Activated CD4-positive, alpha-beta T cell treated with anti-CD3 and anti-CD28 coated beads, Interleukin-2, Interleukin-6, amounts not matched to agents 100 ng/mL and 50 ng/mL, durations not matched to agents 16 hours and 8 hours (primary cell): Measurements from ENCODE around the gene SLC36A4.
"Not testable (repeated sequence)": the region's sequence is repeated elsewhere in the genome, so short reads cannot be mapped to it uniquely, and the experiment has no call there.

Experiments
- DNase-seq: peaks from one replicate; pipeline ENCODE4 v3.0.0-alpha.2; 2020

The SLC36A4 gene

DNA sequence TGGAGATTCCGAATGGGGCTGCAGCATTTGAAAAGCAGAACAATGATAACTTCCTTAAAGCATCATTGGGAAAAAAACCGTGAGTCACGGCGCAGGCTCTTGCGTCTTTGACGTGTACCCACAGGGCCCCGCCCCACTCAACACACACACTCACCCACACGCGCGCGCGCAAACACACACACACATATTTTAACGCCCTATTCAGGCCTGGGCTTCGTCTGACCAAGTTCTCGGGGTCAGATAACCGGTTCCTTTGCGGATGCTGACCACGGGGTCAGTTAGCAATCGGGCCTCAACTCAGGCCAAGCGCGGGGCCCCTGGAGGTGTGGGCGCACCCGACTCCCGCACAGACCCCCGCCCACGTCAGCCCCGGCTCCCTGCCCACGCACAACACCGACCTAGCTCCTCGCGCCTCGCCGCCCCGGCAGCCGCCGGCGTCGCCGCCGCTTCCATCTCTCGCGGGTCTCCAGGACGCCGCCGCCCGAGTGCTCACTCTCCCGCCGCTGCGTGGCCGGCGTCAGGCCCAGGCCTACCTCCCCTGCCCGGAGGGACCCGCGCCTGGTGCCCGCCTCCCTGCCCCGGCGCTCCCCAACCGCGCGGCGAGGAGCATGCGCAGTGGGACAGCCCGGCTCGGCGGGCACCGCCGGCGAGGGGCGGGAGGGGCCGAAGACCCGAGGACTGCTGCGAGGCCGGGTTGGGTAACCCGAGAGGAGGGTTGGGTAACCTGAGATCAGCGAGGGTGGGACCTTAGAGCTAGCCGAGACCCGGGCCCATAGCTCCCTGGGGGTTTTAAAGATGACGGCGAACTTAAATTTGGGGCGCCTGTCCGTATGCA, at the start of gene SLC36A4:
Gene SLC36A4 (minus strand): TSS at position 612 of the 835 bp plus-strand sequence. CDS start 159 bp downstream, at position 453.
- peak; percentile 87 for DNase-seq

DNA sequence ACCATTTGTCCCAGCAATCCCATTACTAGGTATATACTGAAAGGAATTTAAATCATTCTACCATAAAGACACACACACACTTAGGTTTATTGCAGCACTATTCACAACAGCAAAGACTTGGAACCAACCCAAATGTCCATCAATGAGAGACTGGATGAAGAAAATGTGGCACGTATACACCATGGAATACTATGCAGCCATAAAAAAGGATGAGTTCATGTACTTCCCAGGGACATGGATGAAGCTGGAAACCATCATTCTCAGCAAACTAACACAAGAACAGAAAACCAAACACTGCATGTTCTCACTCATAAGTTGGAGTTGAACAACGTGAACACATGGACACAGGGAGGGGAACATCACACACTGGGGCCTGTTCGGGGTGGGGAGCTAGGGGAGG, 49.0 kb upstream of the SLC36A4 start:
- not testable (repeated sequence) for DNase-seq

DNA sequence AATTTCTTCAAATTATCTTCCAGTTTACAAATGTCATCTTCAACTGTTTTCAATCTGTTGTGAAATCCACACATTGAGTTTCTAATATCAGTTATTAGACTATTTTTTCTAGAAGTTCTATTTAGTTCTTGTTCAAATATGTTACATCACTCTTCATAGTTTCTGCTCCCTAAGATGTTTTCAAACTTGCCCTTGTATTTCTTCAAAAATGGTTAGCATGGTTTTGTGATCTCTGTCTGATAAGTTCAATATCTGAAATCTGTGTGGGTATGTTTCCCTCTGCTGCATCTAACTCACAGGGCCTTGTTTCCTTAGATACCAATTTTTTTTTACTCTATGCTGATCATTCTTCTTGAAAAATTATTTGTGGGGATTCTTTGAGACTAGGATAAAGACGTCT, 46.2 kb upstream of the SLC36A4 start:
- no peak for DNase-seq

DNA sequence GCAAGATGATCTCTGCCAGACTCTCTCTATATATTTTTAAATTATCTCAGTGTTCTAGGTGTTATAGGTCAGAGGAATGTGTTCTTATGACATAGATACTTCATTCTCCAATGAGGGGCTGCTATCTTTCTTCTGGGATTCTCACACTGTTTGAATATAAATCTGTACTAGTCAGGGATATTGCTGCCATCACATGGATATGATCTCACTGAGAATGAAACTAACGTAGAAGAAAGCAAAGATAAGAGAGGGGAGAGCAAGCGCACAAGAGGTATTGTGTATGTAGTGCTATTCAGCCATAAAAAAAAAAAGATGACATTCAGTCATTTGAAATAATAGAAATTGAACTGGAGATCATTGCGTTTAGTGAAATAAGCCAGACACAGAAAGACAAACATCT, 42.2 kb upstream of the SLC36A4 start:
- no peak for DNase-seq

DNA sequence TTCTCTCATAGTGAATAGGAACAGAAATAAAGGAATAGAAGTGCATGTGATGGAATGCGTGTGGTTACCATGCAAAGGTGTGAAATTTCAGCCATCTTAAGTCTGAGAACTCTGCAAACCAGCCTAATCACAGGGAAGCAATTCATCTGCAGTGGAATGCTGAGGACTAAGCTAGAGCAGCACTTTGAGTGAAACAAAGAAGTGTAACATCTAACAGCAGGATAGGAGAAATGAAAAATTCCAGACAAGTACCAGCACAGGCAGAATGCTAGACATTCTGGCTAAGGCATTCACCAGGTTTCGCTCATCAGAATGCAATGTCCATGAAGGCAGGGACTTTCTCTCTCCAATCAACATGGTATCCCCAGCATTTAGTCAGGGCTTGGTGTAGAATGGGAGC, 41.2 kb upstream of the SLC36A4 start:
- no peak for DNase-seq

DNA sequence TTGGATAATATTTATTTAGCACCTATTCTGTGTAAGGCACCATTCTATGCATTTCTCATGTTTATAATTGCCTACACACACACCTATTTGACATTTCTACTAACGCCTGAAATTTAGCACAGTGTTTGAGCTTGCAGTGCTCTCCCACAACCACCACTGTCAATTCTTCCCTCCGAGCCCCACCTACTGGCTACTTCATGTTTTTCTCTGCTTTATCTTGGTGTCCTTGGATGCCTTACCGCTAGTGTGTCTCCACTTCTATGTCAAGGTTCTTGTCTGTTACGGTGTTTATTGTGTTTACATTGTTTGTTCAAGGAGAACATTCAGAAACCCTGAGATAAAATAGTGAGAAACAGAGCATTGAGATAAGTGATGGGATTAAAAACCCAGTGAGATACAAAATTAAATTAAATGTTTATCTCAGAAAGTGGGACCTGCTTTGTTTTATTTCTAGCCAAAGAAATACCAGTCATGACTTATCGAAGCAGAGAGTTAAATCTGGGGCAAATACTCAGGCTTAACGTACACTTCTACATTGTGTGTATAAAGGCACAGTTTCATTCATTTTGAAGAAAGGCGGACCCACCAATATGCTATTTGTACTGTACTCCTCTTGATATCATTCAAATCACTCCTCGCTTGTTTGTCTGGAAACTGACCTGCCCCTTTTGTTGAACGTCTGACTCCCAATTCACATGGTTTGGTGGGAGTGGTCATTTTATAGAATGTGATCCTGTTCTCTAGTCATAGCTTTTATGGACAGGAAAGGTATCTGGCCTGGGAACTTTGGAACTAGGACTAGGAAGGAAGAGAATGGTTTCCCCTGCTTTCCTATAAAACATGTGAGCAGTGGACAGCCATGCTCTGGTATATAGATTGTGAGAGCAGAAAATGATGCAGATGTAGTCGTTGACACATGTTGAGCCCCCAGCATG, 39.2 kb upstream of the SLC36A4 start:
- peak; percentile 34 for DNase-seq

DNA sequence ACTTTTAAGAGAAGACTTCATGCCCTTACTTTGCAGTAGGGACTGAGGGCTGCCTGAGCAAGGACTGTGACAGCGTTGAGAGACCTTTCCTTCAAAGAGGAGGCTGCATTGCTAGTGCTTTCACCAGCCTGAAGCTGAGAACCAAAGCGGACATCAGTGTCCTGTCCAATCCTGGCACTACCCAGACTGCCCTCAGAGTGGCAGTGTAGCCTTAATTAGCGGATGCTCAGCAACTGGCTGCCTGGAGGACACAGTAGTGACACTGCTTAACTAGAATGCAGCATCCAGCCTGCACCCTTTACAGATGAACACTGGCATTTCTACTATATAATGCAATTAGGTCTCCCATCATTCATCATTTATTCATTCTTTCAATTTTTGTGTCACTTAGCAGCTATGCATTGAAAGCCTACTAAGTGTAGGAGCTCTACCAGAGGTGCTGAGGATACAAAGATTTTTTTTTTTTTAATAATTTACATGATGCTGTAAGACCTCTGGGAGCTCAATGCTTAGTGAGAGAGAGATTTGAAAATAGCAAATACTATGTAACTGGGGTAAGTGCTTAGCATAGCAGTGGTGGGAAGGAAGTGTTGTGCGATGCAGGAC, 36.9 kb upstream of the SLC36A4 start:
- peak; percentile 75 for DNase-seq

DNA sequence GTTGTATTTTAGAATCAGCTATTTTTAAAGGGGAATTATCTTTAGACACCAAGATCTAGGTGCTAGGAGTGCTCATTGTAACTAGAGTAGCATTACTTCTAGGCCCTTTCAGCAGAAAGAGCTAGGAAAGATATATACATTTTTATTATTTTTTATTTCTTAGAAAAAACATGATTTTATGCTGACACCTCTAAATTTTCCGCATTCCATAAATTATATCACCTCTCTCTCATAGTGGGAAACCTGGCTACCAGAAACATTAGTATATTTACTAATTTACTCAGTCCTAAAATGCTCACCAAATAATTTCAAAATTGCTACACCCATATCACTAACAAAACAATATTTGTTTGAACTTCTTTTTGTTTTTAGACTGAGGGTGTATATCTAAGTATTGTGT, 32.1 kb upstream of the SLC36A4 start:
- DNase-seq = no peak

DNA sequence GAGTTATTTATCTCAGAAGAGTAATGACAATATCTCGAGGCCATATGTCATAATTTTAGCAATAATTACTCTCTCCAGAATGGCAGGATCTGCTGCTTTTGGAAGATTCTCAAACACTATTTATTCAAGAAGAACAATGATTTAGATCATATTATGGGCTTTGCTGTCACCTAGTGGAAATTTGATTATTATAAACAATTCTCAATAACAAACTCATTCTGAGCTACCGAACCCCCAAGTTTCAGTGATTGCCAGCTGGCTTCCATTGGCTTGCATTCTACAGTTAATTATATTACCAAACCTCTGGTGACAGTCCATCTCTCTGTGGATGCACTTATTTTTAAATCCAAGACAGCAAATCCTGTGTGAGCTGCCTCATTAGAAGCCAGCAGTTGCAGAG, 27.9 kb upstream of the SLC36A4 start:
- no peak for DNase-seq

DNA sequence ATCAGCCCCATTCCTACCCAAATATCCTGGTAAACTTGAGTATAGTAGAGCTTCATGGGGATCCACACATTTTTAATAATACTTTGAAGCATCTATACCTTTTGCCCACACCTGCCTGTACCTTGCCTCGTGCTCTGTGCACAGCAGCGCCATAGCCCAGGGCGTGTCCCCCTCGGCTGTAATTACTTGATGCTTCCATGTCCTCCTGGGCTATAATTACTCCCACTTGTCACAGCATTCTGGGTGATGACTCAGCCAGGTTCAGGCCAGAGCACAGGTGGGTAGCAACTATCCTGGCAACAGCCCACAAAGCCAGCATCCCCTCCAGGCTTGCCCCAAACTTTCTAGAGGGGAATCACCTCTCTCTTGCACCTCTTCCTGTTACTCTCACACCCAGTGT, 23.7 kb upstream of the SLC36A4 start:
- no peak for DNase-seq

DNA sequence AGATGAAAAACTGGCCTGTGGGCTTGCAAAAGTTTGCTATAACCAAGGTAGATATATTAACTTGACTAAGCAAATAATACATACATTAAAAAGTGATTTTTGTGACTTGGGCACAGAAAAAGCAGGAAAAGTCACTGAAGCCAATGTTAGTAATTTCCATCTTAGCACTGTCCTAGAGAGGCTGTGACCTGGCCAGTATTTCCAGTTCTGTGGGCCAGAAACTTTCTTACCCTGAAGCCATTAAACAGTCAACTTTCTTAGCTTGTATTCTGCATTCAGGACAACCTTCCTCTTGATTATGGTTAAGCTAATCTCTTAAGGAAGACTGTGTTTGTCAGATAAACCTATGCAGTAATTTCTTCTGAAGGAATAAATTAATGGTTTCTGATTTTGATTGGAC, 22.3 kb upstream of the SLC36A4 start:
- no peak for DNase-seq

DNA sequence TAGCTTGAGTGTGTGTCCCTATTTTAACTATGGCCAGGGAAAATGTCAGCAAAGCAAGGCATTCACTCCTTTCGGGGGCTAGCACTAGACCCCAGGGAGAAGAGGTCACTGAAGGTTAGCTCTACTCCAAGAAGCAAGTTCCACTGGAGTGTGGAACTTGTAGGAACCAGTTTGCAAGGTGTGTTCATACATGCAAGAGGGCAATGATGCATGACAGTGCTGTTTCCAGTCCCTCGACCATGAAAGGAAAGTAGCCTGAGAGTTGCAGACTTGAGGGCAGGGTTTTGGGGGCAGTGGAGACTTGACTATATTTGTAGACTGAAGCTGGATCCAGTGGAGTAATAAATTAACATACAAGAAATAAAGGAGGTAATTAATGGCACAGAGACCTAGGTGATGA, 21.6 kb upstream of the SLC36A4 start:
- DNase-seq = no peak

DNA sequence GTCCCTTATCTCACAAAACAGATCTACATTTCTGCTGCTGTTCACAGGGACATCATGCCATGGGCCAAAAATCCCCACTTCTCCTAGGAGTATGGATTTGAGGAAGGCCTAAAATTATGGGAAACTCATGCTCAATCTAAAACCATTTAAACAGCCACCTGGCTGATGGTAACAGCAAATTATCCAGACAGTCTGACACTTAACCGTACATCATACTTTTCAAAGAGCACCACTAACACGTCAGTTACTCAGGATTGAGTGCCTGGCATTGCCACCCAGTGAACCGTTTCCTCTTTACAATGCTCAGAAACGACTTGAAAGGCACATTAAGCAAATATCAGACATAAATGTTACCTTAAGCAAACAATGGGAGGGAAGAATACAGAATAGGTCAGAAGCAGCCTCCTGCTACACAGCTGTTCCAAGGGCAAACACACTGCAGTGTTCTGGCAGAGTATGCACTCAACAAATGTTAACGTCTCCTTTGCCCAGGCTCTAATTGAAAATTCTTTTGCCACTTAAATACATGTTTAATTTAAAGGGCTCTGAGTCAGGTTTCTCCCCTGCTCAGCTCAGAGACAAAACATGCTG, 18.8 kb upstream of the SLC36A4 start:
- no peak for DNase-seq

DNA sequence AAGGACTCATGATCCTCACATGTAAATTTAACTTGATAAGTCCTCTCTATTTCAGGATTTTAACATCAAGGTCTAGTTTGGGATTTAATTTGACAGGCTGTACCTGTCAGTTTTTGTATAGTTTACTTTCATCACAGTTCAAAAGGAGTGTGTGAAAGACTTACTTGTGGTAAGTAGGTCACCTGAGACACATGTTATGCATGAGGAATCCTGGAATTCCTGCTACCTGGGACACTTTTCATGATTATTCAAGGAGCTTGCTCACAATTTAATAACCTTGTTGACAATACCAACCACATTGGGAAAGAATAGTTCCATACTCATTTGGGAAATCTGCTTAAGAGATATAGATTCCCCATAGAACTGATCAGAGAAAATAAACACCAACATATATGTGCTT, 15.8 kb upstream of the SLC36A4 start:
- DNase-seq = no peak

DNA sequence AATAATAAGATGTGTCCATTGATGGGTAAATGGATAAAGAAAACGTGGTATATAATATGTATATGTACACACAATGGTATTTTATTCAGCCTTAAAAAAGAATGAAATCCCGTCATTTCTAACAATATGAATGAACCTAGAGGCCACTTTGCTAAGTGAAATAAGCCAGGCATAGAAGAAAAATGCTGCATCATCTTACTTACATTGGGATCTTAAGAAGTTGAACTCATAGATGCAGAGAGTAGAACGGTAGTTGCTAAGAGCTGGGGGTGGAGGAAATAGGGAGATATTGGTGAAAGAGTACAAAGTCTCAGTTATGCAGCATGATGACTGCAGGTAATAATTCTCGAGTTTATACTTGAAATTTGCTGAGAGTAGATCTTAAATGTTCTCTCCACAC, 14.3 kb upstream of the SLC36A4 start:
- DNase-seq = no peak

DNA sequence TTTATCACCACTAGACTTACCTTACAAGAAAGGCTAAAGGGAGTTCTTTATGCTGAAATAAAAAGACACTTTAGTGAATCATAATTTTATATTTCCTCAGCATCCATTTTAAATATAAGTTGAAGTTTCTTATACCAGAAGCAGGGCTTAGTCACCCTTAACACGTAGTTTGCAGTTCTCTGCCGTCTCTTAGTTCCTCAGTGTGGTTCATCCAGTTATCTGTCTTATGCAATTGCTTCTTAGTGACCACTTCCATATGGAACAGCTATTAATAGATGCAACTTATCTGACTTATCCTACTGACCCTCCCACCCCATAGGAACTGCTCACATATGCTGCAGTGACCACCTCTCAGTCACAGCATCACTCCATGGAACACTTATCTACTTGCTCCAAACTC, 11.7 kb upstream of the SLC36A4 start:
- no peak for DNase-seq

DNA sequence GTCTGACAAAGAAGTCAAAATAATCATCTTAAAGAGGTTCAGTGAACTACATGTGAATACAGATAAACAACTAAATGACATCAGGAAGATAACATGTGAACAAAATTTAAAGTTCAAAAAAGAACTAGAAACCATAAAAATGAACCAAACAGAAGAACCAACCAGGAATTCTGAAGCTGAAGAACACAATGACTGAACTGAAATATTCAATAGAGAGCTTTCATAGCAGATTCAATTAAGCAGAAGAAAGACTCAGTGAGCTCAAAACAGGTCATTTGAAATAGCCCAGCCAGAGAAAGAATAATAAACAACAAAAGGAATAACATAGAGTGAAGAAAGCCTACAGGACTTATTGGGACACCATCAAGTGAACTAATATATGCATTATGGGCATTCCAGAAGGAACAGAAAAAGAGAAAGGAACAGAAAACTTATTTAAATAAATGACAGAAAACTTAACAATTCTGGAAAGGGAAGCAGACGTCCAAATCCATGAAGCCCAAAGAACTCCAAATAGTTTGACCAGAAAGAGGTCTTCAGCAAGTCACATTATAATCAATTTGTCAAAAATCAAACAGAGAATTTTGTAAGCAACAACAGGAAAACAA, 11.0 kb upstream of the SLC36A4 start:
- no peak for DNase-seq

DNA sequence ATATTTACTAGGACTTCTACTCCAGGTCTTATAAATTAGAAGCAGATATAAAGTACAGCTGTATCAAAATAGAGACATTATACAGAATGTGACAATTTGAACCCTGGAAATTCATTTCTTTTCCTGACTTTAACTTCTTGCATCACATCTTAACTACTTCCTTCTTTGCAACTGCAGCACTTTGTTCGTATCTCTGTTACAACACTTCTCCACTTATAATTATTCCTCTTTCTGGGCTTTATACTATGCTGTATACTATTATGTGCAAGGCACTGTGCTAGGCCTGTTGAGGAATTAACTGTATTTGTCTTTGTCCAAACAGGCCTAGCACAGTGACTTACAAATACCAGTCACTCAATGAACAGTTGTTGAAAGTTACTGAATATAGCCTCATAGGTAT, 1.8 kb upstream of the SLC36A4 start:
- no peak for DNase-seq

DNA sequence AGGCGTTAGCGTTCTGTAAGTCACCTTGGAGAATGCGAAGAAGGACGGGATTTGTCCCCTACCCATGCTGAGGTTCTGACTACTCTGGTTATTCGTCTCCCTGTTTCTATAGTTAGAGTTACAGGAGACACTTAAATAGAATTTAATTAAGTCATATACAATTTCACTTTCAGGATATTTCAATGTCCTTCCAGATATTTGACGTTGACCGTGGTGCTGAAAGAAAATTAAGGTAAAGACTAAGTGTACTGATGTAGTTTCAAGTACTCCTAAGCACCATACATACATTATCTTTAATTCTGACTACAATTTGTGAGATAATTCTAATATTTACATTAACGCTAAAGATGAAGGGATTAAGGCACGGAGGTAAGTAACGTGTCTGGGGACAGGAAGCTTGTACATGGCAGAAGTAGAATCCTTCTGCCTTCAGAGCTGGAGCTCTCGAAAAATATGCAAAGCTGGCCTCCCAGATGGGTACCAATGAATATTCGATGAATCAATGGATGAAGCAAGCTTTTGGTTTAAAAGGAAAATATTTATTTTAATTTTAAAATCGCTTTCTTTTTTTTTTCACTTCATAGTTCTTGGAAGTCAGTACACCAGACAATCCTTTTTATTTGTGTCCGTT, 539 bp upstream of the SLC36A4 start:
- DNase-seq = no peak

DNA sequence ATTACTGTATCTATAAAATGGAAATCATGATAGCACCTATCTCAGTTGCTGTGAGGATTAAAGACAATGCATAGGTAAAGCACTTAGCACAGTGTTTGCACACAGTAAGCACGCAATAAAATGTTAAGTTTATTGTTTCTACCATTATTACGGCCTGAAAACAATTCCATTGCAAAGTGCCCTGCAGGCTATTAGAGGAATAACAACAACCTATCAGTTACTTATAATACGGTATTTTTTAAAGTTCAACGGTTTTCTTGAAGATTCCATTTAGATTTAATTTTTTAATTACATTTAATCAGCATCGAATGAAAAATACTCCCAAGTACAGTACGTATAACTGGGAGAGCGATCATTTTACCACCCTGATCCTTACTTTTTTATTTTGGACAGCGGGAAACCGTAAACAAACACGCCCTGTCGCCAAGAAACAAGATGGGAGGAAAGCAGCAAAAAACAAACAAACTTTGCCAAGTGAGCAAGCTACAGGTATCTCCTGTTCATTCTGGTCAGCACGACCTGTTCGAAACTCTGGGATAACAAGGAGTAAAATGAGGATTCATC, 893 bp downstream of the SLC36A4 start:
- DNase-seq = no peak

DNA sequence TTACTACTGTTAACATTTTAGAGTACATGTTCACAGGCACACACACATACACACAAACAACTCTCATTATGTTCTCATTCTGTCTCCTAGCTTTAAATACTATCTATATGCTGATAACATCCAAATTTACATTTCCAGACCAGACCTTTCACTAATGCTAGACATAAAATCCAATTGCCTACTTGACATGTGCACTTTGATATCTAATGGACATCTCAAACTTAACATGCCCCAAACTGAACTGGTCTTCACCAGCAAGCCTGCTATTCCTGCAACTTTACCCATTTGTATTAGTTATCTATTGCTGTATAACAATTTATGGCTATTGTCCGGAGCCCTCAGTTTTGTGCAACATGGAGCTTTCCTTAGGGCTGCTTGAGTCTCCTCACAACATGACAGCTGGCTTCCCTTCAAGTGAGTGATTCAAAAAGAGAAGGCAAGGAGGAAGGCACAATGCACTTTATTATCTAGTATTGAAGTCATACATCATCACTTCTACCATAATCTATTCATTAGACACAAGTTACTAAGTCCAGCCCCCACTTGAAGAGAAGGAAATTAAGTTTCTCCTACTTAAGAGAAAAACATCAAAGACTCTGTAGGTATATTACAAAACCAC, 3.0 kb downstream of the SLC36A4 start:
- DNase-seq = no peak
